ENCODE results near the gene LRMDA. TPM values are rescaled to one million over a fixed set of nuclear protein-coding genes. Genes with fewer than 3 reads are reported as not detected.

Gene LRMDA
- total RNA-seq, 1 experiment from 2014 or later = not detected

GRCh38 chr10:76031769-76032699, 600.6 kb downstream of the LRMDA start:
- BruUV-seq (replicated peaks) = no TSS peak

GRCh38 chr10:76032700-76033039, 601.2 kb downstream of the LRMDA start:
- ChIA-PET POLR2A (ENCODE audit: low non-redundant PET) (no interaction called here), CTCF (no interaction called here)
- intact Hi-C loops (cut with micrococcal nuclease; ENCODE audit: unreplicated experiment) = loop anchor here (10.0 kb wide), 2 partner anchors 972 to 1082 kb away; no protein-coding TSS in a partner anchor

More at GRCh38 chr10:76031769-76032699, 600.6 kb downstream of the LRMDA start:
- intact Hi-C loops (cut with micrococcal nuclease; ENCODE audit: unreplicated experiment) = loop anchor here (10.0 kb wide), 2 partner anchors 973 to 1083 kb away; no protein-coding TSS in a partner anchor
- no peak for DNase-seq (ENCODE audit: low spot score)
- ChIA-PET POLR2A (ENCODE audit: low non-redundant PET) (interaction anchor here (0.6 kb wide), 1 partner anchor 597 kb away, joined by 3 read pairs; no protein-coding TSS in a partner anchor), CTCF (no interaction called here)
- Histone ChIP-seq H3K27me3 (replicated peaks; ENCODE audit: insufficient read depth, low read depth, low read length, poor library complexity) (peaks cover 7% of the 10 kb centered on the region), H3K27ac (ENCODE audit: low read depth, low read length, poor library complexity, severe bottlenecking) (no peak overlapping the region), H3K4me3 (ENCODE audit: low read depth, low read length, poor library complexity, severe bottlenecking) (no peak overlapping the region), H3K4me1 (ENCODE audit: insufficient read depth, low read length, poor library complexity, severe bottlenecking) (no peaks in the 10 kb centered on the region), H3K9me3 (ENCODE audit: low read depth, low read length, poor library complexity, severe bottlenecking) (no peaks in the 10 kb centered on the region), H3K36me3 (ENCODE audit: insufficient read depth, low read length, poor library complexity, severe bottlenecking) (no peaks in the 10 kb centered on the region)
- TF ChIP-seq CTCF (conservative IDR thresholded peaks at IDR 0.05; ENCODE audit: low read depth, low read length) (no peak), EZH2 (IDR thresholded peaks at IDR 0.05; ENCODE audit: borderline replicate concordance, low read depth, low read length, poor library complexity, severe bottlenecking) (no peak)

More at GRCh38 chr10:76032700-76033039, 601.2 kb downstream of the LRMDA start:
- TF ChIP-seq EZH2 (IDR thresholded peaks at IDR 0.05; ENCODE audit: borderline replicate concordance, low read depth, low read length, poor library complexity, severe bottlenecking) (no peak), CTCF (conservative IDR thresholded peaks at IDR 0.05; ENCODE audit: low read depth, low read length) (no peak)
- Histone ChIP-seq H3K4me3 (ENCODE audit: low read depth, low read length, poor library complexity, severe bottlenecking) (no peak overlapping the region), H3K27ac (ENCODE audit: low read depth, low read length, poor library complexity, severe bottlenecking) (no peak overlapping the region), H3K4me1 (ENCODE audit: insufficient read depth, low read length, poor library complexity, severe bottlenecking) (no peaks in the 10 kb centered on the region), H3K36me3 (ENCODE audit: insufficient read depth, low read length, poor library complexity, severe bottlenecking) (no peaks in the 10 kb centered on the region), H3K27me3 (replicated peaks; ENCODE audit: insufficient read depth, low read depth, low read length, poor library complexity) (peaks cover 7% of the 10 kb centered on the region), H3K9me3 (ENCODE audit: low read depth, low read length, poor library complexity, severe bottlenecking) (no peaks in the 10 kb centered on the region)
- no TSS peak for BruUV-seq (replicated peaks)
- no peak for DNase-seq (ENCODE audit: low spot score)
